ENCODE results near the gene OR10W1.

- TF ChIP-seq CTCF (IDR thresholded peaks at IDR 0.05): no peak
- TF ChIP-seq POLR2A (IDR thresholded peaks at IDR 0.05): no peak
These were observed 13.1 kb downstream of the OR10W1 start for GRCh38 chr11:58254936-58255335.

All from Peyer's patch (tissue), 4 donors.